CD4-positive, alpha-beta T cell treated with Interferon gamma for 1 hour (primary cell): ENCODE results near the gene KMT5C.

Experiments
- DNase-seq: peaks from one replicate; pipeline ENCODE4 v3.0.0-alpha.2; 2020

The KMT5C gene

GRCh38 chr19:55339105-55339888, at the start of gene KMT5C:
Gene KMT5C, plus strand, starts transcription at chr19:55339876. Its CDS starts 2,061 bp downstream, at chr19:55341937.
- peak; percentile 100 for DNase-seq

- DNase-seq, result no peak
Measured at GRCh38 chr19:55297267-55297666, 42.4 kb upstream of the KMT5C start.

- DNase-seq, result no peak
Measured at GRCh38 chr19:55299991-55300390, 39.7 kb upstream of the KMT5C start.

- no peak for DNase-seq
Measured at GRCh38 chr19:55300886-55301458, 38.7 kb upstream of the KMT5C start.

- peak; percentile 90 for DNase-seq
Measured at GRCh38 chr19:55301459-55302317, 38.0 kb upstream of the KMT5C start.

- no peak for DNase-seq
Measured at GRCh38 chr19:55302318-55302703, 37.4 kb upstream of the KMT5C start.

GRCh38 chr19:55303477-55303876, 36.2 kb upstream of the KMT5C start:
- DNase-seq, result no peak

- peak; percentile 12 for DNase-seq
Measured at GRCh38 chr19:55304279-55304978, 35.2 kb upstream of the KMT5C start.

- DNase-seq, result no peak
Measured at GRCh38 chr19:55304980-55305379, 34.7 kb upstream of the KMT5C start.

- DNase-seq, result peak; percentile 40
Measured at GRCh38 chr19:55305491-55305890, 34.2 kb upstream of the KMT5C start.

GRCh38 chr19:55305983-55306562, 33.6 kb upstream of the KMT5C start:
- DNase-seq, result no peak

- no peak for DNase-seq
Measured at GRCh38 chr19:55306712-55307111, 33.0 kb upstream of the KMT5C start.

GRCh38 chr19:55308281-55308680, 31.4 kb upstream of the KMT5C start:
- no peak for DNase-seq

- DNase-seq, result no peak
Measured at GRCh38 chr19:55309448-55309847, 30.2 kb upstream of the KMT5C start.

- DNase-seq, result no peak
Measured at GRCh38 chr19:55310498-55310897, 29.2 kb upstream of the KMT5C start.

- DNase-seq, result no peak
Measured at GRCh38 chr19:55311397-55311796, 28.3 kb upstream of the KMT5C start.

GRCh38 chr19:55311797-55312196, 27.9 kb upstream of the KMT5C start:
- no peak for DNase-seq

- no peak for DNase-seq
Measured at GRCh38 chr19:55312621-55313512, 26.8 kb upstream of the KMT5C start.

GRCh38 chr19:55314396-55314795, 25.3 kb upstream of the KMT5C start:
- no peak for DNase-seq

GRCh38 chr19:55315956-55316525, 23.6 kb upstream of the KMT5C start:
- no peak for DNase-seq

- DNase-seq, result no peak
Measured at GRCh38 chr19:55316646-55317045, 23.0 kb upstream of the KMT5C start.
